Measurements from ENCODE around the gene MALL.
"Not testable (repeated sequence)": the region's sequence is repeated elsewhere in the genome, so short reads cannot be mapped to it uniquely, and the experiment has no call there.

The MALL gene

DNA sequence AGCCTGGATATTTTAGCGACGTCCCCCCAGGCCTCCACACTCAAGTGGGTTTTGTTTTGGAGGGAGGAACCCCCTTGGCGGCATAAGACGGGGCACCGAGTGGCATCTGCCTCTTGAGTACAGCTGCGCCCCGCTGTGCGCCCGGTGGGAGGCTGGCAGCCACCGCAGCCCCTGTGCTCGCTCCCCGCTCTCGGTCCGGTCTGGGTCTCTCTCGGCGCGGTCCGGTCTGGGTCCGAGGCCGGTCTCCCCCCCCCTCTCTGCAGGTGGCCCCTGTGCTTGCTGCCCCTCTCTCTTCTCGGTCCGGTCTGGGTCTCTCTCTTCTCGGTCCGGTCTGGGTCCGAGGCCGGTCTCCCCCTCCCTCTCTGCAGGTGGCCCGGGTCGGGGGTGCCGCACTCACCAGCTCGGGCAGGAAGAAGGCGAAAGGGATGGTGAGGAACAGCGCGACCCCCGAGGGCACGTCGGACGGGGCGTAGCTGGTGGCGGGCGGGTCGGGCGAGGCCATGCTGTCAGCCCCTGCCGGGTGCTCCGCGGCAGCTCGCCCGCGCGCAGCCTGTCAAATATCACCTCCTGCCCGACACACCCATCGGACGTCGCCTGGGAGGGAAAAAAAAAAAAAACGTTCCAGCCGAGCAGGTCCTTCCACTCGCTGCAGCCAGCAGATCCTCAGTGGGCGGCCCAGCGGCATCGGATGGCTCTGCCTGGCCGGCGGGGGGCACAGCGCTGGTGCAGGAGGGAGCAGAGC is at the start of gene MALL:
TSS of gene MALL (minus strand) at position 532 of the 742 bp plus-strand sequence. CDS start at position 502, 30 bp downstream.
- no peak for DNase-seq

DNA sequence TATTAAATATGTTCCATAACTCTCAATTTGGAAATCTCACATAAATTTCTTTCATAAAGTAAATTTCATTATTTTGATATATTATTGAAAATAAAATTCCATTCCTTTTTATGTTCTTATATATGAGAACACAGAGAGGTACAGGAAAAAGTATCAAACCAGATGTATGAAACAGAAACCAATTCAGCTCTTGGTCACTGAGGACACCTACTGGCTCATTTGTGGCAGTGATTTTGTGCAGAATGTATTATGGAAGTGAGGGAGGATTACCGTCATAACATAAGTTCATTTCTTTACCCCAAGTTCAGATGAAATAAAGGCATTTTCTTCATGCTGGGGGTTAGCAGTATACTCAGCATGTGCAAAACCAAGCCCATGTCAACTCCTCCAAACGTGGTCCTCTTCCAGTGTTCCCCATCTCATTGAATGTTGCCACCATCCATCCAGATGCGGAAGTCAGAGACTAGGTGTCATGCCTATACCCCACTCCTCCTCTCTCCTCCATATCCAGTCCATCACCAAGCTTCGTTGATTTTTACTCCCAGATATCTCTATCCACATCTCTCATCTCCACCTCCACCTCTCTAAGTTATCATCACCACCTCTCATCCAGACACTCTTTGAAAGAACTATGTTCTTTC is 41.7 kb upstream of the MALL start:
- DNase-seq = no peak

DNA sequence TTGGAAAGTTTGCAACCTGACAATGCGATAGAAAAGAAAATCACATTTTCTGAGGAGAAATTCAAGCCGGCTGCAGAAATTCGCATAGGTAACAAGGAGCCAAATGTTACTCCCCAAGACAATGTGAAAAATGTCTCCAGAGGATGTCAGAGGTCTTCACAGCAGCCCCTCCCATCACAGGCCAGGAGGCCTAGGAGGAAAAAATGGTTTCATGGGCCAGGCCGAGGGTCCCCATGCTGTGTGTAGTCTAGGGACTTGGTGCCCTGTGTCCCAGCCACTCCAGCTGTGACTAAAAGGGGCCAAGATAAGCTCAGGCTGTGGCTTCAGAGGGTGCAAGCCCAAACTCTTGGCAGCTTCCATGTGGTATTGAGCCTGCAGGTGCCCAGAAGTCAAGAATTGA is 39.2 kb upstream of the MALL start:
- DNase-seq = not testable (repeated sequence)

DNA sequence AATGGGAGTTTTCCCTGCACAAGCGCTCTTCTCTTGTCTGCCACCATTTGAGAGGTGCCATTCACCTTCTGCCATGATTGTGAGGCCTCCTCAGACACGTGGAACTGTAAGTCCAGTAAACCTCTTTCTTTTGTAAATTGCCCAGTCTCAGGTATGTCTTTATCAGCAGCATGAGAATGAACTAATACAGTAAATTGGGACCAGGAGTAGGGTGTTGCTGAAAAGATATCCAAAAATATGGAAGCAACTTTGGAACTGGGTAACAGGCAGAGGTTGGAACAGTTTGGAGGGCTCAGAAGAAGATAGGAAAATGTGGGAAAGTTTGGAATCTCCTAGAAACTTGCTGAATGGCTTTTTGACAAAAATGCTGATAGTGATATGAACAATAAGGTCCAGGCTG is 38.6 kb upstream of the MALL start:
- DNase-seq = not testable (repeated sequence)

DNA sequence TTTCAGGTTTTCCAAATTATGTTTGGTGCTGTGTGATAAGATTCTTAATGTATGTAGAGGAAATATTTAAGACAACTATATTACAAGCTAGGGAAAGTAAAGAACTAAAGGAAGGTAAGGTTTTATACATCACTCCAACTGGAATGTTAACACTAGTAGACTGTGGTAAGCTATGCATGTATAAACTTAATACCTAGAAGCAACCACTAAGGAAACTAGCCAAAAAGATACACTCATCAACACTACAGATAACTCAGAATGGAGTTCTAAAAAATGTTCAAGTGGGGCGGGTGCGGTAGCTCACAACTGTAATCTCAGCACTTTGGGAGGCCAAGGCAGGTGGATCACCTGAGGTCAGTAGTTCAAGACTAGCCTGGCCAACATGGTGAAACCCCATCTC is 37.8 kb upstream of the MALL start:
- DNase-seq = no peak

DNA sequence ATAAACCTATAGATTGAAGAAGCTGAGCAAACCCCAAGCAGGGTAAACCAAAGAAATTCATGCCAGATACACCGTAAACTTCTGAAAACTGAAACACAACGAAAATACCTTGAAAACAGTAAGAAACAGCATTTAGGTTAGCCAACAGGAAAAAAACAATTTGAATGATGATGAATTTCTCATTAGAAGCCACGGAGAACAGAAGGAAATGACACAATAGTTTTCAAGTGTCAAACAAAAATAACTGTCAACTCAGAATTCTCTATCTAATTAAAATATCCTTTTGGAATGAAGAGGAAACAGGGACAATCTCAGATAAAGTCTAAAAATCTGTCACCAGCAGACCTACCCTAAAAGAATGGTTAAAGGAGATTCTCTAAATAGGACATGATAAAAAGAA is 37.3 kb upstream of the MALL start:
- DNase-seq = no peak

DNA sequence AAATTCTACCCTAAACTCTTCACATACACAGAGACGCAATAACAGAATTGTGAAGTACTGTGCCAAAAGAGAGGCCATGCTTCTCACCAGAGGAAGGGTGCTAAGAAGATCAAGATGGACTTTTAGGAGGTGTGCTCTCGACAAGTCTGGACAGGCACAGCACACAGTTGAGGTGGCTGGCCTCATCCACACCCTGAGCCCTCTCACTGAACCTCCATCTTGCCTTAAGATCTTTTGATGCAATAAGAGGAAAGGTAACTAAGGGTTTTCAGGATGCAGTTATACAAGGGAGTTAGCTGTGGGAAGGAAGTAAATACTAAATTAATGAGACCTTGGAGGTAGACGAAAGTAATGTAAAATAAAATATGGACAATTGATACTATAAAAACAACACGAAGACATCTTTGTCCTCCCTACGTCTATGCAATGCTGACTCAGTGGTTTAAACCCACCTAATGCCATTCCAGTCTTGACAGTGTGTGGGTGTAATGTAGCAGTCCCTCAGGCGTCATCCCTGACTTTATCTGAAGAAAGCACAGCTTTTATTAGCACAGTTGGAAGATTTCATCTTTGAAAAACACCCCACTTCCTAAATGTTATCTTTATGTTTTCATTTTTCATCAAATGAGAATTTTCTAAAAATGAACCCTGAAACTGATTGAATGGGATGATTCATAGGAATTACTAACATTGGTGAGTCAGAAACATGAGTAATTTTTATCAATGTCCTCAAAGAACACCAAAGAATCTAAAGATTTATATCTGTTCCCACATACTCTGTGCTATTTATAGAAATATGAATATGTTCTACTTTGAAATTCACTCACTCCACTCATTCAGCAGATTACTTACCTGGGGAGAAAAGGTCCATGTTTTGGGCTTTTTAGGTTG is 34.0 kb upstream of the MALL start:
- DNase-seq = no peak

DNA sequence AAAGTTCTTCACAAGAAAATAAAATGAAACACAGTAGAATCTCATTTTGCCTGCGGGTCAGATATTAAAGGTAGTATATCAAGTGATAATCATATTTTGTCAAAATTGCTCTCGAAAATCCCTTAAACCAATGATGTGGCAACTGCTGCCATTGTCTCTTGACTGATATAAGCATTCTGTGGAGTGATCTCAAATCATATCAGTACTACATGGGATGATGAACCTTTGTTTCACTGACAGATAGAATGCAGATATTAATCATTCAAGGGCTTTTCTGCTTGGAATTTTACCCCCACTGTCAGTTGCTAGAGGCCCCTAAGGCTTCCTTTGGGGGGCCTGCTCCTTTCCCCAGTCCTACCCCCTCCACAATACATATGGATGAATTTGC is 31.3 kb upstream of the MALL start:
- no peak for DNase-seq

DNA sequence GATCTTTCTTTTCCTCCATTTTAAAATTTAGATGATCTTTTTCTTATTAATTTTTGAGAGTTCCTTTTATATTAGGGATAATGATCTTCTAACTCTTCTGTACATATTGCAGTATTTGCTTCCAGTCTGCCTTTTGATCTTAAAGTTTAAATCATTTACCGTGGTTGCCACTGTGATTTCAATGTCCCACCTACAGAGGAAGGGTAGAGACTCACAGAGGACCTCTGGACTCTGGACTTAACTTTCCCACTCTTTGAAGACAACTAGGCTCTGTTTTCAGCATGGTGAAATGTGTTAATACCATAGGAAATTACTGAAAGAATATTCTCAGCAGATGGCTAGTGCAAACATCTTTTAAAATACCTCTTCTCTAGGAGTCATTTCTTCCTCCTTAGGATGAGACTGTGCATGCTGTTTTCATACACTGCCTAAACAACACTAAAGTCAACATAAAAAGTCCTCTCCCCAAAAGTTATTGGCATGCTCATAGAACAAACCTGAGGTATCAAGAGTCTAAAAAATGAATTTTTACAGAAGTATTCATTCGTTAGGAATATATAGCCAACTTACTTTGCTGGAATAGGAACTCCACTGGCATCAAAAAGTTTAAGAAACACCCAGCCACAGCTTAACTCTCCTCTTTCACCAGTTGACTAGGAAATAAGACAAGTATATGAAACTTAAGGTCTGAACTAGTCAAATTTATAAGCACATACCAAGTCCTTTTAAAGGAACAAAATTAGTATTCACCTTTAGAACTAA is 30.7 kb upstream of the MALL start:
- DNase-seq = no peak

DNA sequence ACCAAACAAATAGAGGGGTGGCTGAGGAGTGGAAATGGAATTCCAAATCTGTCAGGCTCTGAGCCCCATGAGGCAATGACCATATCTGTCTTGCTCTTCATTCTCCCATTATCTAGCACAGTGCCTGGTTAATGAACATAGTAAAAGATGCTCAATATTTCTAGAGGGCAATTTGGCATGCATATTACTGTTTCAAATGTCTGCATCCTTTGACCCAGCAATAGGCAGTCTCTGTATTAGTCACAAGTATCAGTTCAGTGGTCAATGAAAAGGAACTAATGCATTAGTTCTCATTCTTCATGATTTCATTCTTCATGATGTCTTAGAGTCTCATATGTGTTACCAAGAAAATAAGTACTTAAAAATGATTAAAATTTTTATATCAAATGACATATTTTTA is 28.4 kb upstream of the MALL start:
- DNase-seq = no peak

DNA sequence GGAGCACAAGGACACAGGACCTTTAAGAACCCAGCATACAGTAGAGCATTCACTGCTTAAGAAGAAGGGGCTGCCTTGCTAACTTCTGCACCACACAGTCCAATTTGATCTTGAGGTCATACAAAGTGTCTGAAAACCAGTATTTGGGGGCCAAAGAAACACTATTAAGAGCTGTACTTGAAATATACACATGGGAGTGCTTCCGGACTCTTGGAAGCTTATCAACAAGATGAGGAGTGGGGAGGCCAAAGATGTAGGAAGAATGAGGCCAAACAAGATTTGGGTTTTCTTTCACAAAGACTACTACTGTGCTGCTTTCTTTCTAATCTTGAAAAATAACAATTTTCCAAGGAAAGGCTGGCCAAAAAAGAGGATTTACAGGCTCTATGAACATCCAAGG is 24.8 kb upstream of the MALL start:
- DNase-seq = no peak

DNA sequence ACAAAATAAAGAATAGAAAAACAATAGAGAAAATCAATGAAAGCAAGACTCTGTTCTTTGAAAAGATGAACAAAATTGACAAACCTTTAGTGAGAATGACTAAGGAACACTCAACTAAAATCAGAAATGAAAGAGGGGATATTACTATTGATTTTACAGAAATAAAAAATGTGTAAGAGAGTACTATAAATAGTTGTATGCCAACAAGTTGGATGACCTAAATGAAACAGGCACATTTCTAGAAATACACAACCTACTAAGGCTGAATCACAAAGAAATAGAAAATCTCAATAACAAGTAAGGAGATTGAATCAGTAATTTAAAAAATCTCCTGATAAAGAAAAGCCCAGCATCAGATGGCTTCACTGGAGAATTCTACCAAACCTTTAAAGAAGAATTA is 18.4 kb upstream of the MALL start:
- no peak for DNase-seq

DNA sequence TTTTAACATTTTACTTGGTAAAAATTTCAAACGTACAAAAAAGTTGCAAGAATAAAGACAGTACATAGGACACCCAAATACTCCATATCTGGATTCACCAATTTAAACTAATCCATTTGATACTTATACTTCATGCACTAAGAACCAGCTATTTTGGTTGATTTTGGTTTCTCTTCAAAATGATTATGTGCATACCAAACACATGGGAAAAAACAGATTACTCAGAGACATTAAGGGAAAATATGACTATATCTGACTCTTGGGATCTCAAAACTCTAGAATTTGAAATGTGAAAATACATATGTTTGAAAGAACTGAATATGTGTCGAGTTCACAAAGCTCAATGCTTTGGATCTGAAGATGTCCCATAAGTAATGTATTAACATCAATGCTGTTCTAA is 15.5 kb upstream of the MALL start:
- DNase-seq = no peak

DNA sequence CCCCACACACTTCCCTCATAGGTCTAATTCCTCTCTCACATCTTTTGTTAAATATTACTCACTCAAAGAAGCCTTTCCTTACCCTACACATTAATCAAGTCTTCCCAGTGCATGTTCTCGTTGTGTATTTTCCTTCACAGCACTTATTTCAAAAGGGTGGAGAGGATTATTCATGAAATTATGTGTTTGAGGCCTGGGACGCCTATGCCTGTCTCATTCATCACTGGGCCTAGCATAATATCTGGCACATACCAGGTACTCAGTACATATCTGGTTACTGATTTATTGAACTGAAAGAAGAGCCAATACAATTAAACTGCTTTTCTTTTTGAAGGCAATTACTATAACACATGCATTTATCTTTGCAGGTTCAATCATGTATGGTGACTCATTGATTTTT is 15.1 kb upstream of the MALL start:
- no peak for DNase-seq

DNA sequence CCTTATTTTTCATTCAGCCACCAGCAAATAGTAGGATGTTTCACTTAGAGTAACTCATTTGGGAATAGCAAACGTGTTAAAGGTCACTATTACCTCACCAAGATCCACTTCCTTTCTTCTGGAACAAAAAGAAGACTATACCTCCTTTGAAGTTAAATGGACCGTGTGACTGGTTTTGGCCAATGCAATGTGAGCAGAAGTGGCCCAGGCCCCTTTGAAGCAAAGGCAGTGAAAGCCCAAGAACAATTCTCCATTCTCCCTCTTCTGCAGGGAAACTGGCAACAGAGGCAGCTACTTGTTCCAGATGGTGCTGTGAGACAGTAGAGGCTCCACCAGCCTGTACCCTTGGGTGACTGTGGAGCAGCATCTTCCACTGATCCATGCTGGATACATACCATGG is 11.3 kb upstream of the MALL start:
- no peak for DNase-seq

DNA sequence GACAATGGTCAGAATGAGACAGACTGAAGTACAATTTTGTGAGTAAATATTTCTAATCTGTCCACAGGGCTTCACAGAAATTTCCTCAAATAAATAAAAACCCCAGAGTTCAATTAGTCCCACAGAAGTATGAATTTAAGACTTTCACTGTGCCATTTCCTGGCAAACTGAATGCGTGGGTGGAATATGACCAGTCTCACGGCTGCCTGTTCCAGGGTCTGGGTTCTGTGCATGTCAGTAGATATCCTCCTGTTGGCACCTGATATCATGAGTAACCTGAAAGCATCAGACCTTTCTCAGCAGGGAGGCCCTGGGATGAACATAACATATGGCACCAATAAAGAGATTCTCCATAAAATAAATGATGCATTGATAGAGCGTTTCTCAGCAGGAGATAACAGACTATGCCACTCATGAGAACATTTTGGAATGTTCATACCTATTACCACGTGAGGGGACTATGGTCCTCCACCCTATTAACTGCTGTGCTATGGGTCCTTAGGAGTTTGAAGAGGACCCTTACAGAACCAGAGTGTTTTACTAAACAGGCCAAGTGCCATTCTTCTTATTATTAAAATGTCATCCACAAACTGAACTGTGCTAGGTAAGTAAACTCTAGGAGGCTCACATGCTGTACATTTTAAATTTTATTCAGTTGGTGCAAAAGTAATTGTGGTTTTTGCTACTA is 10.6 kb upstream of the MALL start:
- no peak for DNase-seq

DNA sequence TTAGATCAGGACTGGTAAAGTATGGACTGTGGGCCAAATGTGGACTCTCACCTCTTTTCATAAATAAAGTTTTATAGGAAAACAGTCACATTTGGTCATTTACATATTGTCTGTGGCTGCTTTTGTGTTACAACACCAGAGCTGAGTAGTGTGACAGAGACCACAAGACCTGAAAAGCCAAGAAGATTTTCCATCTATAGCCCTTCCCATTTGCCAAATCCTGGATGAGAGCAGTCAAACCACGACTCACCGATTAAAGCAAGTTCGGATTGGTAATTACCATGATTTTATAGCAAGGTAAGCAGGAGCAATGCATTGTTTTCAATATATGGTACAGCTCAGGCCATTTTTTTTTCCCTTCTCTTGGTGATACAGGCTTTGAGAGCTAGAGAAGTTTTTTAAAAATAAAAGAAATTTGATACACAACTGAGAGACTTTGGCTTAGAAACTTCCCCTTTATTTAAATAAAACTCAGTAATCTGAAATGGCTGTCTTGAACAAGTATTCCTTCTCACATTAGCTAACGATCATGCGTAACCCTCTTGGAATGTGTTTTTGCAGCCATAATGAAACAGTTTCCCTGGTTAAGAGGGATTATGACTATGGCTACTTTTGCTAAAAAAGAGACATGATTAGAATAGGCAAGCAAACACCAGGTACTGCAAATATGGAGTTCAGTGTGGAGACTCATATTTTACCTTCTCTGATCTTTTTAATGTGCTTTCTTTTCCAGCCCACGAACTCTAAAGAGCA is 9.5 kb upstream of the MALL start:
- DNase-seq = no peak

DNA sequence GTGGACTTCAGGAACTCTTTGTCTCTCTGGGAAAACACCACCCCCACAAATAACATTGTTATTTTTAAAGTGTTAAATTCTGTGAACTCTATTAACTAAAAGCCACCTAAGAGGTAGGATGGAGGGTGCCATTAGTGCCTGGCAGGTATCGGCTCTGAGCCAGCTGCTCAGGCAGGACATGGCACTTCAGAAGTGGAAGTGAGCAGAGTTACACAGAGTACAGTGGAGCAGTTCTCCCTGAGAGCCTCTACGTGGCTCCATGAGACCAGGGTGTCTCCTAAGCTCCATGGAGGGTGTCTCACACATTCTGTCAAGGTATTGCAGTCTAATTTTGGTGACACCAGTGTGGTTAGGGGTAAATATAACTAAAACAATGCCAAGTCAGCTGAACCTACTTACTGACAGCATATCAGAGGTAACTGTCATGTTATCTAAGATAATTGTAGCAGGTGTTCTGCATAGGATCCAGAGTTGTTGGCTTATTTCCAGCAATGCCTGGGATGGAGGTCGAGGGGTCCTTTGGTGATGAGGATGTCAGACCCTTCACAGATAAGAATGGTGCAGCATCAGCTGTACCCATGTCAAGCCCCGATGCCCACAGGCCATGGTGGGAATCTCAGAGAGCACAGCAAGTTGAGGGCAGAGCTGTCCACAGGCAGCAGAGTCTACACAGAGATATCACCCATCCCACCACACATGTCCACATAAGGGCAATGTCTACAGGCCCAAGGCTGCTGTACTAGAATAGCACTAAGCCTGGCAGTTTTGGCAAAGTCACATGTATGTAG is 8.6 kb upstream of the MALL start:
- no peak for DNase-seq

DNA sequence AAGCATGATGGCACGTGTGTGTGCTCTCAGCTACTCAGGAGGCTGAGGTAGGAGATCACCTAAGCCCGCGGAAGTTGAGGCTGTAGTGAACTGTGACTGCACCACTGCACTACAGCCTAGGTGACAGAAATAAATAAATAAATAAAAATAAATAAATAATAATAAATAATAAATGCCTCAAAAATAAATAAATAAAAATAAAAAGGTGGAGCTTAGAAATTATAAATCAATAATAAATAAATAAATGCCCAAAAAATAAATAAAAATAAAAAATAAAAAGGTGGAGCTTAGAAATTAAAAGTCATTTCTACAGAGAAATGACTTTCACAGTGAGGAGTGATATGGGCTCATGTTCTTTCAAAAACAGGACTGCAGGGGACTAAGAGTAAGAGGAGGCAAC is 6.0 kb upstream of the MALL start:
- DNase-seq = no peak

DNA sequence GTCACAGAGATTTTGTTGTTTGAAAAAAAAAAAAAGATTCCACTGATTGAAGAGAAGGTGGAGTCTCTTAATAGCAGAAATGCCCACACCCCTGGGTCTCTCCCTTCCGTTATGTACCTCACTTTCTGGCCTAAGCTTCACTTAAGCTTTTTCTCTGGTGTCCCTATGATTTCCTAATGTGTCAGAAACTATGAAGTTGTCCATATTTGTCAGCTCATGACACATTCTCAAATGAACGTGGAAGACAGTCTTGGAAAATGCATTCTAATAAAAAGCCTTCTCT is 5.4 kb upstream of the MALL start:
- no peak for DNase-seq
